ENCODE data around the gene BCAS4.

Gene BCAS4

DNA sequence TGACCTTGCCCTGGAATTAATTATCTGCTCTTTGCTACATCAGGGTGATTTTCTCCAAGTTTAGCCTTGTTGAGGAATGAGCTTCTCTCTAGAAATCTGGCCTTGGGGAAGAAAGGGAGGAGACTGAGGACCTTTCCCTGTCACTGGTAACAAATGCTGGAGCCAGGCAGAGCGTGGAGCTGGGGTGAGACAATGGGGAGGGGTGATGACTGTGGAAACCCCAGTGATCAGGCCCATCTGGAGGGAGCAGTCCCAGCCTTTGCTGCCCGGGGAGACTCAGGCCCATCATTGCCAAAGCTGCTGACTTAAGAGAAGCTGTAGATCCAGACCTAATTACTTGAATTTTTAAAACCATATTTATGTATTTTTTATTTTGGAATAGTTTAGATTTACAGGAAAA lies 31.3 kb downstream of the BCAS4 start:
- Histone ChIP-seq H3K9me3 (ENCODE audit: control insufficient read depth, low read length) (no peaks in the 10 kb centered on the region), H3K4me1 (ENCODE audit: control insufficient read depth, insufficient read depth, low read length, poor library complexity, severe bottlenecking) (no peaks in the 10 kb centered on the region), H3K36me3 (ENCODE audit: control insufficient read depth, insufficient read depth, low read length) (no peaks in the 10 kb centered on the region), H3K4me3 (ENCODE audit: extremely low read depth, insufficient read depth, low read length, poor library complexity, severe bottlenecking) (no peak overlapping the region), H3K27ac (ENCODE audit: low read depth, low read length, severe bottlenecking) (no peak overlapping the region)
- 80% methylated on average over 1 of the region's 2 CpGs; no CpG with 5 or more reads in 1 of the 2 experiments for WGBS, 2 experiments (ENCODE audit: insufficient coverage in 2 of 2)

GRCh38 chr20:50828363-50829136 lies 33.7 kb downstream of the BCAS4 start:
- no peak overlapping the region for H3K27ac ChIP-seq (ENCODE audit: low read depth, low read length, severe bottlenecking)
- H3K4me3 ChIP-seq (ENCODE audit: extremely low read depth, insufficient read depth, low read length, poor library complexity, severe bottlenecking), result no peak overlapping the region
- peaks cover 7% of the 10 kb centered on the region for H3K36me3 ChIP-seq (ENCODE audit: control insufficient read depth, insufficient read depth, low read length)
- 93 to 97% methylated on average over 11 to 13 of the region's 13 CpGs for WGBS, 2 experiments (ENCODE audit: insufficient coverage in 2 of 2)
- H3K9me3 ChIP-seq (ENCODE audit: control insufficient read depth, low read length), result no peaks in the 10 kb centered on the region
- no peaks in the 10 kb centered on the region for H3K4me1 ChIP-seq (ENCODE audit: control insufficient read depth, insufficient read depth, low read length, poor library complexity, severe bottlenecking)

DNA sequence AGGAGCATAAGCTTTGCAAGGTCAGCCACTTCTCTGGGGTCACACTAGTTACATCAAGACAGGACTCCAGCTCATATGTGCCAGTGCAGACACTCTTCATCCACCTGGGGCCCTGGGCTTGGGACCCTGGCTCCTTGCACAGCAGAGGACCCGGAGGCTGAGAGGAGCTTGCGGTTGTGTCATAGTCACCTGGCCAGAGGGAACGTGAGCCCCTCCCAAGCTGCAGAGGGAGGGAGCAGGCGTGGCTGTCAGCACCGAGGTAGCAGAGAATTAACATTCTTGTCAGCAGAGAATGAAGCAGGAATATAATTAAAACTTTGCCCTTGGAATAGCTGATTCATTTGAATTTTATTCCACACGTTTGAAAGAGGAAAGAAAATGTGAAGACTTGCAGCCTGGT lies 36.8 kb downstream of the BCAS4 start:
- Histone ChIP-seq H3K9me3 (ENCODE audit: control insufficient read depth, low read length) (no peaks in the 10 kb centered on the region), H3K4me3 (ENCODE audit: extremely low read depth, insufficient read depth, low read length, poor library complexity, severe bottlenecking) (no peak overlapping the region), H3K4me1 (ENCODE audit: control insufficient read depth, insufficient read depth, low read length, poor library complexity, severe bottlenecking) (no peaks in the 10 kb centered on the region), H3K36me3 (ENCODE audit: control insufficient read depth, insufficient read depth, low read length) (peaks cover 7% of the 10 kb centered on the region), H3K27ac (ENCODE audit: low read depth, low read length, severe bottlenecking) (no peak overlapping the region)
- 77 to 88% methylated on average over 6 of the region's 6 CpGs for WGBS, 2 experiments (ENCODE audit: insufficient coverage in 2 of 2)

DNA sequence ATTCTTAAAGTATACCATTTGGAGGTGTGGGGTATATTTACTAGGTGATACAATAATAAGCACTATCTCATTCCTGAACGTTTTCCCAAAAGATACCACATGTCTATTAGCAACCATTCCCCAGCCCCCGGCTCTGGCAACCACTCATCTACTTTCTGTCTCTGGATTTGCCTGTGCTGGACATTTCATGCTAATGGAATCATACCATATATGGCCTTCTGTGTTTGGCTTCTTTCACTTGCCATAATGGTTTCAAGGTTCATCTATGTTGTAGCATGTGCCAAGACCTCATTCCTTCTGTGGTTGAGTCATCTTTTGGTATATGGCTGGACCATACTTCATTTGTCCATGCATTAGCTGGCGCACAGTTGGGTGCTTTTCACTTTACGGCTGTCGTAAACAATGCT lies 39.7 kb downstream of the BCAS4 start:
- peaks cover 13% of the 10 kb centered on the region for H3K4me1 ChIP-seq (ENCODE audit: control insufficient read depth, insufficient read depth, low read length, poor library complexity, severe bottlenecking)
- H3K4me3 ChIP-seq (ENCODE audit: extremely low read depth, insufficient read depth, low read length, poor library complexity, severe bottlenecking), result no peak overlapping the region
- H3K9me3 ChIP-seq (ENCODE audit: control insufficient read depth, low read length), result no peaks in the 10 kb centered on the region
- 97 to 100% methylated on average over 5 of the region's 5 CpGs for WGBS, 2 experiments (ENCODE audit: insufficient coverage in 2 of 2)
- no peak overlapping the region for H3K27ac ChIP-seq (ENCODE audit: low read depth, low read length, severe bottlenecking)
- H3K36me3 ChIP-seq (ENCODE audit: control insufficient read depth, insufficient read depth, low read length), result peaks cover 7% of the 10 kb centered on the region

GRCh38 chr20:50837532-50838321 lies 42.9 kb downstream of the BCAS4 start:
- H3K36me3 ChIP-seq (ENCODE audit: control insufficient read depth, insufficient read depth, low read length), result peaks cover 2% of the 10 kb centered on the region
- 88 to 96% methylated on average over 18 to 21 of the region's 22 CpGs for WGBS, 2 experiments (ENCODE audit: insufficient coverage in 2 of 2)
- no peak overlapping the region for H3K4me3 ChIP-seq (ENCODE audit: extremely low read depth, insufficient read depth, low read length, poor library complexity, severe bottlenecking)
- no peaks in the 10 kb centered on the region for H3K9me3 ChIP-seq (ENCODE audit: control insufficient read depth, low read length)
- peak overlapping the region; percentile 45 for H3K27ac ChIP-seq (ENCODE audit: low read depth, low read length, severe bottlenecking)
- H3K4me1 ChIP-seq (ENCODE audit: control insufficient read depth, insufficient read depth, low read length, poor library complexity, severe bottlenecking), result peaks cover 13% of the 10 kb centered on the region

GRCh38 chr20:50838322-50838625 lies 43.4 kb downstream of the BCAS4 start:
- Histone ChIP-seq H3K4me3 (ENCODE audit: extremely low read depth, insufficient read depth, low read length, poor library complexity, severe bottlenecking) (no peak overlapping the region), H3K36me3 (ENCODE audit: control insufficient read depth, insufficient read depth, low read length) (no peaks in the 10 kb centered on the region), H3K9me3 (ENCODE audit: control insufficient read depth, low read length) (no peaks in the 10 kb centered on the region), H3K4me1 (ENCODE audit: control insufficient read depth, insufficient read depth, low read length, poor library complexity, severe bottlenecking) (peaks cover 13% of the 10 kb centered on the region), H3K27ac (ENCODE audit: low read depth, low read length, severe bottlenecking) (no peak overlapping the region)
- 95 to 96% methylated on average over 8 of the region's 8 CpGs for WGBS, 2 experiments (ENCODE audit: insufficient coverage in 2 of 2)

DNA sequence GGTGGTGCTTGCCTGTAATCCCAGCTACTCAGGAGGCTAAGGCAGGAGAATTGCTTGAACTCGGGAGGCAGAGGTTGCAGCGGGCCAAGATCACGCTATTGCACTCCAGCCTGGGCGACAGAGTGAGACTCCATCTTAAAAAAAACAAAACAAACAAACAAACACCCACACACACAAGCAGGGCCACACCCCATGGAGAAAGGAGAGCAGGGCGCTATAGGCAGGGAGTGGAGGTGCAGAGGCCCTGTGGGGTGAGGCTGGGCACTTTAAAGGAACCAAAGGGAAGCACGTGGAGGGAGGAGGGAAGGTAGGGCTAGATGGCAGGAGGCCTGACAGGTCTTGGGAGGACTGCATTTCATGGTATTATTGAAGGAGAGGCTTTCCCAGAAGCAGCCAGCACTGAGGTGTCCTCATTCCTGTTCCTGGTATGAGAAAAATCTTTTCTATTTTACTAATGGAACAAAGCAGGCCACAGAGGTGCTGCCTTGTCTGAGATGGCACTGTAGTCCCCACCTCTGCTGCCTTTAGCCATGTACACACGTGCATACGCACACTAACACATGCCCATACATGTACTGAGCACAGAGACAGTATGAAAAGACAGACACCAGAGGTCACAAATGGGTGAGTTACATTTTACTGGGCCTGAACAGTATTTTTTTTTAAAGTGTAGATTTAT lies 44.0 kb downstream of the BCAS4 start:
- 88 to 93% methylated on average over 4 of the region's 8 CpGs for WGBS, 2 experiments (ENCODE audit: insufficient coverage in 2 of 2)
- no peaks in the 10 kb centered on the region for H3K9me3 ChIP-seq (ENCODE audit: control insufficient read depth, low read length)
- H3K4me3 ChIP-seq (ENCODE audit: extremely low read depth, insufficient read depth, low read length, poor library complexity, severe bottlenecking), result no peak overlapping the region
- no peaks in the 10 kb centered on the region for H3K36me3 ChIP-seq (ENCODE audit: control insufficient read depth, insufficient read depth, low read length)
- H3K27ac ChIP-seq (ENCODE audit: low read depth, low read length, severe bottlenecking), result no peak overlapping the region
- peaks cover 13% of the 10 kb centered on the region for H3K4me1 ChIP-seq (ENCODE audit: control insufficient read depth, insufficient read depth, low read length, poor library complexity, severe bottlenecking)

DNA sequence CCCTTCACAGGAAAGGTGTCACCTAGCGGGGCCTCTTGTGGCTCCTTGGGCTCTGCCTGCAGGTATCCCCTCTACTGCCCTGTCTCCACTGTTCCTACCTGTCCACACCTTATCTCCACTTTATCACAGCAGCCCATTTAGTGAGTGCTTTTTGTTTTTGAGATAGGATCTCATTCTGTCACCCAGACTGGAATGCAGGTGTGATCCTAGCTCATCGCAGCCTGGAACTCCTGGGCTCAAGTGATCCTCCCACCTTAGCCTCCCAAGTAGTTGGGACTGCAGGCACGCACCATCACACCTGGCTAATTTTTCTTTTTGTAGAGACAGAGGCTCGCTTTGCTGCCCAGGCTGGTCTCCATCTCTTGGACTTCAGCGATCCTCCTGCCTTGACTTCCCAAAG lies 48.0 kb downstream of the BCAS4 start:
- no peaks in the 10 kb centered on the region for H3K36me3 ChIP-seq (ENCODE audit: control insufficient read depth, insufficient read depth, low read length)
- no peak overlapping the region for H3K4me3 ChIP-seq (ENCODE audit: extremely low read depth, insufficient read depth, low read length, poor library complexity, severe bottlenecking)
- H3K4me1 ChIP-seq (ENCODE audit: control insufficient read depth, insufficient read depth, low read length, poor library complexity, severe bottlenecking), result peaks cover 20% of the 10 kb centered on the region
- WGBS, 2 experiments (ENCODE audit: insufficient coverage in 2 of 2), result 90 to 98% methylated on average over 4 to 5 of the region's 5 CpGs
- no peaks in the 10 kb centered on the region for H3K9me3 ChIP-seq (ENCODE audit: control insufficient read depth, low read length)
- no peak overlapping the region for H3K27ac ChIP-seq (ENCODE audit: low read depth, low read length, severe bottlenecking)

GRCh38 chr20:50843331-50844276 lies 48.7 kb downstream of the BCAS4 start:
- Histone ChIP-seq H3K36me3 (ENCODE audit: control insufficient read depth, insufficient read depth, low read length) (no peaks in the 10 kb centered on the region), H3K9me3 (ENCODE audit: control insufficient read depth, low read length) (no peaks in the 10 kb centered on the region), H3K4me3 (ENCODE audit: extremely low read depth, insufficient read depth, low read length, poor library complexity, severe bottlenecking) (no peak overlapping the region), H3K4me1 (ENCODE audit: control insufficient read depth, insufficient read depth, low read length, poor library complexity, severe bottlenecking) (peaks cover 20% of the 10 kb centered on the region), H3K27ac (ENCODE audit: low read depth, low read length, severe bottlenecking) (no peak overlapping the region)
- WGBS, 2 experiments (ENCODE audit: insufficient coverage in 2 of 2), result 92 to 95% methylated on average over 9 of the region's 9 CpGs

- Histone ChIP-seq H3K4me3 (ENCODE audit: extremely low read depth, insufficient read depth, low read length, poor library complexity, severe bottlenecking) (no peak overlapping the region), H3K4me1 (ENCODE audit: control insufficient read depth, insufficient read depth, low read length, poor library complexity, severe bottlenecking) (peaks cover 16% of the 10 kb centered on the region), H3K36me3 (ENCODE audit: control insufficient read depth, insufficient read depth, low read length) (no peaks in the 10 kb centered on the region), H3K27ac (ENCODE audit: low read depth, low read length, severe bottlenecking) (no peak overlapping the region), H3K9me3 (ENCODE audit: control insufficient read depth, low read length) (no peaks in the 10 kb centered on the region)
- WGBS, 2 experiments (ENCODE audit: insufficient coverage in 2 of 2), result 96 to 97% methylated on average over 7 of the region's 9 CpGs
Observed at GRCh38 chr20:50844430-50845100, 49.7 kb downstream of the BCAS4 start.

Data from mesodermal cell (in vitro differentiated cells).